SK-N-SH treated with all-trans-retinoic acid at 6 μM for 48 hours (cell line): ENCODE data around the gene GAN.

Experiments
- ARNTL ChIP-seq: fragments of 450-650 bp; formaldehyde crosslinking; IDR thresholded peaks from 2 replicates; pipeline ENCODE4 v1.5.0; 2020; ENCODE audit warnings: low read depth, mild to moderate bottlenecking, moderate library complexity, borderline replicate concordance
- BACH2 ChIP-seq: fragments of 250-450 bp; sonication (Bioruptor Pico); IDR thresholded peaks from 2 replicates; pipeline ENCODE4 v1.9.0; 2021; ENCODE audit warnings: mild to moderate bottlenecking, borderline replicate concordance
- OSR1 ChIP-seq: fragments of 250-450 bp; sonication (Bioruptor Pico); IDR thresholded peaks from 2 replicates; pipeline ENCODE4 v1.8.0; 2022; ENCODE audit warnings: moderate library complexity, mild to moderate bottlenecking, inconsistent platforms
- RARB ChIP-seq: fragments of 250-450 bp; sonication (Bioruptor Pico); IDR thresholded peaks from 2 replicates; pipeline ENCODE4 v1.8.0; 2021; ENCODE audit warnings: mild to moderate bottlenecking, moderate library complexity
- SNAI2 ChIP-seq: fragments of 250-450 bp; sonication (Bioruptor Pico); IDR thresholded peaks from 2 replicates; pipeline ENCODE4 v1.5.0; 2020; ENCODE audit warnings: mild to moderate bottlenecking, moderate library complexity
- TCF4 ChIP-seq: fragments of 250-450 bp; sonication (Bioruptor Pico); IDR thresholded peaks from 2 replicates; pipeline ENCODE4 v1.8.0; 2021; ENCODE audit warnings: mild to moderate bottlenecking, moderate library complexity, borderline replicate concordance
- ZC3H10 ChIP-seq: fragments of 250-450 bp; sonication (Bioruptor Pico); IDR thresholded peaks from 2 replicates; pipeline ENCODE4 v1.5.1; 2021; ENCODE audit warnings: mild to moderate bottlenecking, moderate library complexity
- ZFP3 ChIP-seq: fragments of 250-450 bp; sonication (Bioruptor Pico); IDR thresholded peaks from 2 replicates; pipeline ENCODE4 v1.5.0; 2020; ENCODE audit warnings: mild to moderate bottlenecking, moderate library complexity
- ZFP30 ChIP-seq: fragments of 450-650 bp; formaldehyde crosslinking; IDR thresholded peaks from 2 replicates; pipeline ENCODE4 v1.5.0; 2022; ENCODE audit warnings: mild to moderate bottlenecking, moderate library complexity
- ZNF565 ChIP-seq: fragments of 450-650 bp; formaldehyde crosslinking; conservative IDR thresholded peaks from 2 replicates; pipeline ENCODE4 v1.5.0; 2020; ENCODE audit warnings: low read depth, mild to moderate bottlenecking, moderate library complexity
- ZNF70 ChIP-seq: fragments of 450-650 bp; formaldehyde crosslinking; IDR thresholded peaks from 2 replicates; pipeline ENCODE4 v1.5.0; 2020; ENCODE audit warnings: mild to moderate bottlenecking, moderate library complexity
- ZNF8 ChIP-seq: fragments of 450-650 bp; formaldehyde crosslinking; IDR thresholded peaks from 2 replicates; pipeline ENCODE4 v1.5.0; 2020; ENCODE audit warnings: mild to moderate bottlenecking, moderate library complexity
- TF ChIP-seq, protein P1 (sequence below): fragments of 250-450 bp; sonication (Bioruptor Pico); IDR thresholded peaks from 2 replicates; pipeline ENCODE4 v1.8.0; 2020; ENCODE audit warnings: mild to moderate bottlenecking, moderate library complexity, borderline replicate concordance
- TF ChIP-seq, protein P2 (sequence below): fragments of 250-450 bp; sonication (Bioruptor Pico); IDR thresholded peaks from 2 replicates; pipeline ENCODE4 v1.5.1; 2020; ENCODE audit warnings: low read depth, mild to moderate bottlenecking, moderate library complexity

DNA sequence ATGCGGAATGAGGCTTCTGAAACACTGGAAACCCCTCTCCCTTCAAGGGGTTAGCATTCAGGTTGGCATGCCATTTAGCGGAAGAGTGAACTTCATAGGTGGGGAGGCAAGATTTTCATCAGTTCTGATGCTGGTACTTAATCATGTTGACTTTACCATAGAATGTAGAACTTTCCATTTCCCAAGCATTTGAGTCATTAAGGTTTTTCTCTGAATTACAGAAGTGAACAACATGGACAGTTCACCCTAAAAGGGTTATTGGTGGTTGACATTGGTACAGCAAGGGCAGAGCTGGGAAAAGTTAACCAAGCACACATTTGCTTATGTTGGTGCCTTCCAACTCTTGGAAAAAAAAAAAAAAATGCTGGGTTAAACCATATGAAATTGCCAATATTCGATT, 39.1 kb downstream of the GAN start:
- TF ChIP-seq ARNTL (CRISPR knock-in tag) (no peak), ZFP3 (CRISPR knock-in tag) (no peak), ZNF8 (no peak), SNAI2 (CRISPR knock-in tag) (no peak), ZC3H10 (no peak), BACH2 (CRISPR knock-in tag) (no peak), ZNF565 (CRISPR knock-in tag) (no peak), RARB (CRISPR knock-in tag) (no peak), OSR1 (CRISPR knock-in tag) (no peak), TCF4 (CRISPR knock-in tag) (no peak), ZNF70 (CRISPR knock-in tag) (no peak), ZFP30 (no peak)
- TF ChIP-seq, protein P1, sequence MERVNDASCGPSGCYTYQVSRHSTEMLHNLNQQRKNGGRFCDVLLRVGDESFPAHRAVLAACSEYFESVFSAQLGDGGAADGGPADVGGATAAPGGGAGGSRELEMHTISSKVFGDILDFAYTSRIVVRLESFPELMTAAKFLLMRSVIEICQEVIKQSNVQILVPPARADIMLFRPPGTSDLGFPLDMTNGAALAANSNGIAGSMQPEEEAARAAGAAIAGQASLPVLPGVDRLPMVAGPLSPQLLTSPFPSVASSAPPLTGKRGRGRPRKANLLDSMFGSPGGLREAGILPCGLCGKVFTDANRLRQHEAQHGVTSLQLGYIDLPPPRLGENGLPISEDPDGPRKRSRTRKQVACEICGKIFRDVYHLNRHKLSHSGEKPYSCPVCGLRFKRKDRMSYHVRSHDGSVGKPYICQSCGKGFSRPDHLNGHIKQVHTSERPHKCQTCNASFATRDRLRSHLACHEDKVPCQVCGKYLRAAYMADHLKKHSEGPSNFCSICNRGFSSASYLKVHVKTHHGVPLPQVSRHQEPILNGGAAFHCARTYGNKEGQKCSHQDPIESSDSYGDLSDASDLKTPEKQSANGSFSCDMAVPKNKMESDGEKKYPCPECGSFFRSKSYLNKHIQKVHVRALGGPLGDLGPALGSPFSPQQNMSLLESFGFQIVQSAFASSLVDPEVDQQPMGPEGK (CRISPR knock-in tag) = no peak
- TF ChIP-seq, protein P2, sequence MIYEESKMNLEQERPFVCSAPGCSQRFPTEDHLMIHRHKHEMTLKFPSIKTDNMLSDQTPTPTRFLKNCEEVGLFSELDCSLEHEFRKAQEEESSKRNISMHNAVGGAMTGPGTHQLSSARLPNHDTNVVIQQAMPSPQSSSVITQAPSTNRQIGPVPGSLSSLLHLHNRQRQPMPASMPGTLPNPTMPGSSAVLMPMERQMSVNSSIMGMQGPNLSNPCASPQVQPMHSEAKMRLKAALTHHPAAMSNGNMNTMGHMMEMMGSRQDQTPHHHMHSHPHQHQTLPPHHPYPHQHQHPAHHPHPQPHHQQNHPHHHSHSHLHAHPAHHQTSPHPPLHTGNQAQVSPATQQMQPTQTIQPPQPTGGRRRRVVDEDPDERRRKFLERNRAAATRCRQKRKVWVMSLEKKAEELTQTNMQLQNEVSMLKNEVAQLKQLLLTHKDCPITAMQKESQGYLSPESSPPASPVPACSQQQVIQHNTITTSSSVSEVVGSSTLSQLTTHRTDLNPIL = no peak
